H1 (cell line): ENCODE data around the gene ZNF785.

Source experiments
- EGR1 ChIP-seq: IDR thresholded peaks from 2 replicates; pipeline ENCODE4 v1.6.1; 2011; ENCODE audit warnings: low read depth, low read length, borderline replicate concordance
- EP300 ChIP-seq, 2 experiments: IDR thresholded peaks; 1 replicate in 1 of 2; 2 replicates in 1 of 2; pipeline ENCODE4 v1.6.1; 2011 to 2012; ENCODE audit warnings: low read depth in 2 of 2, low read length in 2 of 2, mild to moderate bottlenecking in 2 of 2, borderline replicate concordance in 1 of 2, inconsistent platforms in 1 of 2, moderate library complexity in 1 of 2
- JUN ChIP-seq: IDR thresholded peaks from 2 replicates; pipeline ENCODE4 v1.6.1; 2011; ENCODE audit warnings: low read depth, mild to moderate bottlenecking, improper control_type of control experiment, low read length
- JUND ChIP-seq: IDR thresholded peaks from 2 replicates; pipeline ENCODE4 v1.6.1; 2011; ENCODE audit warnings: mild to moderate bottlenecking, improper control_type of control experiment, low read length
- PHF8 ChIP-seq: fragments of 200-600 bp; sonication (generic); conservative IDR thresholded peaks from 2 replicates; pipeline ENCODE4 v1.7.1; 2012; ENCODE audit warnings: low read depth, mild to moderate bottlenecking, inconsistent platforms, low read length, moderate library complexity
- POLR2A ChIP-seq, 2 experiments: IDR thresholded peaks; 1 replicate in 1 of 2; 2 replicates in 1 of 2; pipeline ENCODE4 v1.6.1; 2011; ENCODE audit warnings: low read depth in 2 of 2, low read length in 2 of 2, mild to moderate bottlenecking in 2 of 2; ENCODE audit errors: control extremely low read depth in 1 of 2
- RNF2 ChIP-seq: fragments of 200-900, 300-1000 bp; sonication (generic); IDR thresholded peaks from 2 replicates; pipeline ENCODE4 v1.7.1; 2016; ENCODE audit warnings: borderline replicate concordance, low read depth, mild to moderate bottlenecking, antibody characterized with exemption, low read length; ENCODE audit not compliant: poor library complexity, severe bottlenecking; ENCODE audit errors: missing control alignments
- TEAD4 ChIP-seq: IDR thresholded peaks from 2 replicates; pipeline ENCODE4 v1.6.1; 2012; ENCODE audit warnings: low read depth, low read length, inconsistent platforms, mixed read lengths
- TF ChIP-seq, protein P1 (sequence below), 3 experiments: IDR thresholded peaks; 1 replicate in 2 of 3; 2 replicates in 1 of 3; pipeline versions ENCODE4 v1.5.1 to v1.6.1; 2011; ENCODE audit warnings: low read length in 3 of 3, mild to moderate bottlenecking in 3 of 3, inconsistent platforms in 2 of 3, low read depth in 1 of 3, moderate library complexity in 1 of 3; ENCODE audit not compliant: insufficient read depth in 1 of 3; ENCODE audit errors: control extremely low read depth in 1 of 3
- TF ChIP-seq, protein P2 (sequence below): IDR thresholded peaks from 2 replicates; pipeline ENCODE4 v1.6.1; 2011; ENCODE audit warnings: low read length, improper control_type of control experiment

DNA sequence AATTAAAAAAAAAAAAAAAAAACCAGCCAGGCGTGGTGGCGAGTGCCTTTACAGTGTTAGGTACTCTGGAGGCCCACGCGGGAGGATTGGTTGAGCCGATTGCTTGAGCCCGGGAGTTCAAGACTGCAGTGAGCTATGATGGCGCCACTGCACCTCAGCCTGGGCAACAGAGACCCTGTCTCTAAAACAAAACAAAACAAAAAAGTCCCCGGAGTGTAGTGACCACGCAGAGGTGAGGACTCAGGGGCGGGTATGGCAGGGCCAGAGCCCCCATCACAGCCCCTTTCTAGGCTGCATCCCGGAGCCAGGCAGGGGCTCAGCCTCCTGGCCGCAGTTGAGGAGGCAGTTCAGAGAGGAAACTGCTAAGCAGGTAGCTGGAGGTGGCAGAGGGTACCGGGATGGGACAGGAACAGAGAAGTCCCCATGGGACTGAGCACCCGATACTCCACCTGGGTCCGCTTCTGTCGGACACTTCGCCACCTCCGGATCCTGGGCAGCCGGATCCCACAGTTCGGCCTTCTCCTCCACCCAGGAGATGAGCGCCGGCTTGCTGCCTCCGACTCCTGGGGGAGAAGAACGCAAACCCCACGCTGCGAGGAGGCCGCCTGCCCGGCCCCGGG is 51.6 kb downstream of the ZNF785 start:
- TF ChIP-seq, protein P1, sequence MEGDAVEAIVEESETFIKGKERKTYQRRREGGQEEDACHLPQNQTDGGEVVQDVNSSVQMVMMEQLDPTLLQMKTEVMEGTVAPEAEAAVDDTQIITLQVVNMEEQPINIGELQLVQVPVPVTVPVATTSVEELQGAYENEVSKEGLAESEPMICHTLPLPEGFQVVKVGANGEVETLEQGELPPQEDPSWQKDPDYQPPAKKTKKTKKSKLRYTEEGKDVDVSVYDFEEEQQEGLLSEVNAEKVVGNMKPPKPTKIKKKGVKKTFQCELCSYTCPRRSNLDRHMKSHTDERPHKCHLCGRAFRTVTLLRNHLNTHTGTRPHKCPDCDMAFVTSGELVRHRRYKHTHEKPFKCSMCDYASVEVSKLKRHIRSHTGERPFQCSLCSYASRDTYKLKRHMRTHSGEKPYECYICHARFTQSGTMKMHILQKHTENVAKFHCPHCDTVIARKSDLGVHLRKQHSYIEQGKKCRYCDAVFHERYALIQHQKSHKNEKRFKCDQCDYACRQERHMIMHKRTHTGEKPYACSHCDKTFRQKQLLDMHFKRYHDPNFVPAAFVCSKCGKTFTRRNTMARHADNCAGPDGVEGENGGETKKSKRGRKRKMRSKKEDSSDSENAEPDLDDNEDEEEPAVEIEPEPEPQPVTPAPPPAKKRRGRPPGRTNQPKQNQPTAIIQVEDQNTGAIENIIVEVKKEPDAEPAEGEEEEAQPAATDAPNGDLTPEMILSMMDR (IDR thresholded peaks at IDR 0.05; ENCODE audit: control extremely low read depth in 1 of 3, insufficient read depth in 1 of 3, low read depth in 1 of 3, low read length in 3 of 3), result no peak
- TF ChIP-seq RNF2, result no peak
- TF ChIP-seq PHF8, result no peak
- TF ChIP-seq EP300 (IDR thresholded peaks at IDR 0.05; ENCODE audit: borderline replicate concordance in 1 of 2, low read depth in 2 of 2, low read length in 2 of 2), result no peak
- TF ChIP-seq POLR2A (IDR thresholded peaks at IDR 0.05; ENCODE audit: control extremely low read depth in 1 of 2, low read depth in 2 of 2, low read length in 2 of 2), result no peak
- TF ChIP-seq JUN, result no peak
- no peak for TF ChIP-seq JUND
- no peak for TF ChIP-seq EGR1
- TF ChIP-seq, protein P2, sequence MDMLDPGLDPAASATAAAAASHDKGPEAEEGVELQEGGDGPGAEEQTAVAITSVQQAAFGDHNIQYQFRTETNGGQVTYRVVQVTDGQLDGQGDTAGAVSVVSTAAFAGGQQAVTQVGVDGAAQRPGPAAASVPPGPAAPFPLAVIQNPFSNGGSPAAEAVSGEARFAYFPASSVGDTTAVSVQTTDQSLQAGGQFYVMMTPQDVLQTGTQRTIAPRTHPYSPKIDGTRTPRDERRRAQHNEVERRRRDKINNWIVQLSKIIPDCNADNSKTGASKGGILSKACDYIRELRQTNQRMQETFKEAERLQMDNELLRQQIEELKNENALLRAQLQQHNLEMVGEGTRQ, result no peak
- TF ChIP-seq TEAD4, result no peak
